Bone marrow (tissue), 2 donors: ENCODE data around the gene CBFA2T3.

Source experiments
- DNase-seq, 2 donors: peaks; one replicate each; lab custom pipeline; 2025; lab: John Stamatoyannopoulos, UW

Gene CBFA2T3

GRCh38 chr16:88856828-88857727 lies 119.9 kb downstream of the CBFA2T3 start, which contains the start of the genes GALNS and TRAPPC2L:
Gene GALNS (minus strand): TSS chr16:88856947. CDS start chr16:88856877, 70 bp downstream.
Gene TRAPPC2L (plus strand): TSS chr16:88857127. CDS start chr16:88857151, 24 bp downstream.
- peak; percentile 84 to 95 for DNase-seq

- DNase-seq: no peak
Observed at GRCh38 chr16:88856122-88856827, 120.7 kb downstream of the CBFA2T3 start.

DNA sequence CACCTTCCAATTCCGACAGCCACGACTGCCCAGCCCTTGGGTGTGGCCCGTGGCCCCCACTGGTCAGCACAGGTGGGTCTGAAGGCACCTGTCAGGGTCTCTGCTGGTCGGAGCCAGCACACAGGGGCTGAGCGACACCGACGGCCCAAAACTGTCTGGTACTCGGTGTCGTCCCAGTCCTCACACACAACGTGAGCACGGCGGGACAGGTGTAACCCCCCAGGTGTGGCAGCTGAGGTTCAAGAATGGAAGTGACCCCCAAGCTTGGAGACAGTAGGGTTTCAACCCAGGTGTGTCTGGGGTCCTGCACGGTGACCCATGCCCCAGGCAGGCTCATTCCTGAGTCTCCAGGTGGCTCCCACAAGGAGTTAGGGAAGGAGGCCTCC lies 121.3 kb downstream of the CBFA2T3 start:
- DNase-seq: no peak

DNA sequence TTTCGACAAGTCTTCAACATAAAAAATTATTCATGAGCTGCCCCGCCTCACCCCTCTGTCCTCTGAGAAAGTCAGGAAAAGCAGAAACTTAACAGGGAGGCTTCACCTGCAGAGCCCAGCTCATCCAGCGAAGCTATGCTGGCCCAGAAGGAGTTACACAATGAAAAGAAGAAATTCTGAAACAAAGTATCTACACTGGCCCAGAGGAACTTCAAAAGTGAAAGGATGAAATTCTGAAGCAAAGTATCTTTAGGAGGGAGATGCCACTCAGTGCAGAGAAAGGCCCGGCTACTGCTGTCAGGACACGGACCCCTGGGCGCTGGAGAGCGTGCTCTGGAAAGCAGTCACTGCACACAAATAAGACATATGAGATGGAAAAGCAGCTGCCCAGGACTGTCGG lies 121.8 kb downstream of the CBFA2T3 start:
- DNase-seq: no peak

GRCh38 chr16:88854306-88855111 lies 122.5 kb downstream of the CBFA2T3 start:
- peak in 1 of 2 donors; percentile 24 for DNase-seq

GRCh38 chr16:88853325-88853941 lies 123.6 kb downstream of the CBFA2T3 start:
- DNase-seq: no peak

GRCh38 chr16:88851616-88852015 lies 125.4 kb downstream of the CBFA2T3 start:
- no peak for DNase-seq

- DNase-seq: no peak
Observed at GRCh38 chr16:88850531-88851199, 126.3 kb downstream of the CBFA2T3 start.

- DNase-seq: no peak
Observed at GRCh38 chr16:88848557-88848956, 128.4 kb downstream of the CBFA2T3 start.

GRCh38 chr16:88847654-88848053 lies 129.4 kb downstream of the CBFA2T3 start:
- DNase-seq: no peak

DNA sequence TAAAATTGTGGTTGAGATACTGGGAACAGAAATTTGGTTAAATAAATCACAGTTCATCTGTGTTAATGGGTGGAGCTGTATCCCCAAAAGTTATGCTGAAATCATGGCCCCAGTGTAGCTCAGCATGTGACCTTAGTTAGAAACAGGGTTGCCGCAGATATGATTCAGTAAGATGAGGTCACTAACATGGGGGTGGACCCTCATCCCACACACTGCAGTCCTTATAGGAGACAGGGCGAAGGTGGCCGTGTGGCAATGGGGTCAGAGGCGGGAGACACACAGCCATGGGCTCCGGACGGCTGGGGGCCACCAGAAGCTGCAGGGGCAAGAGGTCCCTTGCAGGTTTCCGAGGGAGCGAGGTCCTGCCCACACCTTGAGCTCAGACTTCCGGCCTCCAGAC lies 130.9 kb downstream of the CBFA2T3 start:
- no peak for DNase-seq

DNA sequence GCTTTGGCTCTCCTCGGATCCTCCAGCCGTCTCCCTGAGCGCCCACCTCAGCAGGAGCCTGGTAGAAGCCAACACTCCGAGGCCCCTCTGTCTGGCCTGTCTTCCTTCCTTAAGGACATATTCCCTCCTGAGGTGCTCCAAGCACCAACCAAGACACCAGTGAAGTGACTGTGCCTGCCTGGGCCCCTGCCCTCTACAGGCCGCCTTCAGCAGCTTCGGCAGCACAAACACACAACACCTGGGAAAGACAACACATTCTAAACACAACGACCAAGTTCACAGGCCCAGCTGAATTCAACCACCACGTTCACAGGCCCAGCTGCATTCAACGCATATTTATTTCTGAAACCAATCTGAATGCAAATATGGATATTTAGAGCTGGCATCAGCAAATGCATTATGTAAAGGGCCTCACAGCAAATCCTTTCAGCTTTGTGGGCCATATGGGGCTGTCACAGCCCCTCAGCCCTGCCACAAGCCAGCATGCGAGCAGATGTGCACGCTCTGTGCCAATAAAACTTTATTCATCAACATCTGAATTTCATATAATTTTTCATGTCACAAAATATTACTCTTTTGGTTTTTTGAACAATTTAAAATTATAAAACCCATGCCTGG lies 132.5 kb downstream of the CBFA2T3 start:
- no peak for DNase-seq

DNA sequence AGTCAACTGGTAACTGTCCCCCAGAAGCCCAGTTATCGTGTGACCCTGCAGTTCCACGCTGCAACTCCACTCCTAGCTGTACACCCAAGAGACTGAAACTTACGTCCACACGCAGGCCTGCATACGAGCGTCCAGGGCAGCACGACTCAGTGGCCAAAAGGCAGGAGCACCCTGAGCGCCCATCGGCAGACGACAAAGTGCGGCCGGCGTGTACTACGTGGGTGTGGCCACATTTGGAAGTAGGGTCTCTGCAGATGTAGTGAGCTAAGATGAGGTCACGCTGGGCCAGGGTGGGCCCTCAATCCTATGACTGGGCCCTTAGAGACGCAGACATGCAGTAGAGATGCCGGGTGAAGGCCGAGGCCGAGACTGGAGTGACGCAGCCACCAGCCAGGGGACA lies 133.8 kb downstream of the CBFA2T3 start:
- no peak for DNase-seq

- no peak for DNase-seq
Observed at GRCh38 chr16:88842806-88843205, 134.2 kb downstream of the CBFA2T3 start.

GRCh38 chr16:88842308-88842756 lies 134.7 kb downstream of the CBFA2T3 start:
- DNase-seq: no peak

- no peak for DNase-seq
Observed at GRCh38 chr16:88841521-88842307, 135.3 kb downstream of the CBFA2T3 start.

DNA sequence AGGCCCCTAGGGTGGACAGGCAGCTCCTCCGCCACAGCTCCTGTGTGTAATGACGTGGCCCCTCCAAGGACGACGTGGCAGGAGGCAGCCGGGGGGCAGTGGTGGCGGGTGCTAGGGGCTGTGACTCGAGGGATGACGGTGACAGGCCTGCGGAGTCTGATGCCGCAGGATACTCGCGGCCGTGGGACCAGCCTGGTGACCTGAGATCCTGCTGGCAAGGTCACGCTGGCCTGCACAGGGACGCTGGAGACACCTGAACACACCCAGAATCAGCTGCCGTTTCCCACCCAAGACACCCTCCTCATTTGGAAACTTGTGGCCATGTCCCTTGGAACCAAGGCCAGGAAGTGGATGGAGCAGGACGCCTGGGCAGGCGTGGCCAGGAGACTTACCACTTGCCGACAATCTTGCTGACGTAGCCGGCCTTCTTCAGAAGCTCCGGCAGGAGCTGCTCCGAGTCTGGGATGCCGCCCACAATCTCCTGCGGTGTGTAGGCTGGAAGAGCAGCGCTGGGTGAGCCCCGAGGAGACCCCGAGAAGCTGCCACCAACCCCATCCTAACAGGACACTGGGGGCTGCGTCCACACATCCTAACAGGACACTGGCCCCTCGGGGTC lies 136.3 kb downstream of the CBFA2T3 start:
- no peak for DNase-seq

DNA sequence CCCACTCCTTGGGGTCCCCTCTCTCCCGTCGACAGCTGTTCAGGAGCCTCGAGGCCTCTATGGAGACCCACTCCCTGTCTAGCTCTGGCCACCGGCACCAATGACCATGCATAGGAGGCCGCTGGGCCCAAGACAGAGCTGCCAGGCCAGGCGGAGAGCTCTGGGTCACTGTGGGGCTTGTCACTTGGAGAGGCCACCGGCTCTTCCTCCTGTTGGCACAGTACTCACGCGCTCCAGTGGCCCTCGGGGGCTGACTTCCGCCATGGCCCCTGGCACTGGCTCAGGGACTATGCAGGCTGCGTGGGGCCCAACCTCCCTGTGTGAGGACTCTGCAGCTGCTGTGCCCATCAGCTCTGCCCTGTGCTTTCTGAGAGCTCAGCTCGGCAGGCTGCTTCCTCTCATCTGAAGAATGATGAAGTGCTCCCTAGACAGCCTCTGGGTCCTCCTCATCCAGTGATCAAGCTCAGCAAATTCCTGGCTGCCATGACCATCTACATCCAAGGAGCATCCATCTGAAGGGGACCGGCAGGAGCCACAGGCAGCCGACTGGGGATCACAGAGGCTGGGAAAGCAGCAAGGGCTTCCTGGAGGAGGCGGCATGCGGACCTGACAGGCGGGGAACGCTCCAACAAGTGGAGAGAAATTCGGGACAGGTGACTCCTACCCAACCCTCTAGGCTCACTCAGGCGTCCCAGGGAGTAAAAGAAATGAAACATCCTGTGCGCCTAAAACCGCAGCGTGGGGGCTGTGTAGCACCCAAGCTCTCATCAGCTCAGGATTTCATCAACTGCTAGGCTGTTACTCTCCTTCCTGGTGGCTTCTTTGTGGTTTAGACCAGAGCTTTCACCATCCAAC lies 137.0 kb downstream of the CBFA2T3 start:
- DNase-seq: no peak
